ENCODE data around the gene KIF16B.
A peak's percentile ranks its signal among the peaks of the same experiment; 100 is the strongest.

GRCh38 chr20:16476032-16476431, 97.2 kb downstream of the KIF16B start:
- TF ChIP-seq POLR2AphosphoS5 (IDR thresholded peaks at IDR 0.05) (no peak), POLR2A (IDR thresholded peaks at IDR 0.05) (no peak), CTCF (IDR thresholded peaks at IDR 0.05) (peak; percentile 50 to 68 (median 56))

All from breast epithelium (tissue), 3 donors.